WERI-Rb-1 (cell line): ENCODE data around the gene ZNF491.

ENCODE experiments used
- DNase-seq: peaks from one replicate; pipeline ENCODE4 v3.0.0-alpha.2; 2020
- H3K27ac ChIP-seq: fragments of 250-450 bp; sonication (Bioruptor Pico); 2 replicates; pipeline ENCODE4 v1.5.1; 2020; ENCODE audit warnings: mild to moderate bottlenecking, moderate library complexity
- H3K27me3 ChIP-seq: fragments of 250-450 bp; sonication (Bioruptor Pico); 2 replicates; pipeline ENCODE4 v1.5.1; 2021; ENCODE audit warnings: mild to moderate bottlenecking, low read depth, moderate library complexity; ENCODE audit not compliant: insufficient read depth, severe bottlenecking
- H3K36me3 ChIP-seq: fragments of 250-450 bp; sonication (Bioruptor Pico); 2 replicates; pipeline ENCODE4 v1.5.1; 2020; ENCODE audit warnings: mild to moderate bottlenecking, moderate library complexity
- H3K4me3 ChIP-seq: 2 replicates; pipeline ENCODE4 v1.5.1; 2011; ENCODE audit warnings: low read depth, mild to moderate bottlenecking, control low read depth, low read length
- H3K9me3 ChIP-seq: fragments of 250-450 bp; sonication (Bioruptor Pico); 2 replicates; pipeline ENCODE4 v1.5.1; 2021; ENCODE audit warnings: mild to moderate bottlenecking, moderate library complexity; ENCODE audit not compliant: severe bottlenecking
- CTCF ChIP-seq: IDR thresholded peaks from 2 replicates; pipeline ENCODE4 v1.5.1; 2011; ENCODE audit warnings: low read depth, mild to moderate bottlenecking, control low read depth, inconsistent platforms, low read length

Gene ZNF491

GRCh38 chr19:11798391-11799330 is at the start of gene ZNF491:
Gene ZNF491, plus strand, starts transcription at chr19:11798523. Its CDS starts 7,431 bp downstream, at chr19:11805954.
- DNase-seq: peak; percentile 99
- peak within 1 kb of the TSS; percentile 70 for H3K4me3 ChIP-seq
- no peaks in the 10 kb centered on the region; the same call in none of the 2 replicates for H3K36me3 ChIP-seq
- peaks cover 1% of the 10 kb centered on the region for H3K9me3 ChIP-seq
- peak; percentile 49 for TF ChIP-seq CTCF
- H3K27ac ChIP-seq: peak within 1 kb of the TSS; percentile 96
- no peaks in the 10 kb centered on the region for H3K27me3 ChIP-seq

- Histone ChIP-seq H3K4me3 (no peak overlapping the region), H3K27me3 (no peaks in the 10 kb centered on the region), H3K9me3 (peaks cover 12% of the 10 kb centered on the region), H3K36me3 (no peaks in the 10 kb centered on the region), H3K27ac (no peak overlapping the region)
- TF ChIP-seq CTCF: no peak
- DNase-seq: no peak
These were observed 48.6 kb upstream of the ZNF491 start for GRCh38 chr19:11749751-11750150.

- Histone ChIP-seq H3K9me3 (peaks cover 17% of the 10 kb centered on the region), H3K27ac (no peak overlapping the region), H3K4me3 (no peak overlapping the region), H3K36me3 (no peaks in the 10 kb centered on the region), H3K27me3 (no peaks in the 10 kb centered on the region)
- no peak for DNase-seq
- no peak for TF ChIP-seq CTCF
These were observed 46.0 kb upstream of the ZNF491 start for GRCh38 chr19:11752244-11752736.

- no peak for DNase-seq
These were observed 43.7 kb upstream of the ZNF491 start for GRCh38 chr19:11754663-11755062.

GRCh38 chr19:11756965-11757364 is 41.4 kb upstream of the ZNF491 start:
- H3K4me3 ChIP-seq: no peak overlapping the region
- H3K27me3 ChIP-seq: no peaks in the 10 kb centered on the region
- H3K36me3 ChIP-seq: no peaks in the 10 kb centered on the region
- no peak for DNase-seq
- no peak for TF ChIP-seq CTCF
- no peak overlapping the region for H3K27ac ChIP-seq
- H3K9me3 ChIP-seq: peaks cover 9% of the 10 kb centered on the region

More at GRCh38 chr19:11754663-11755062, 43.7 kb upstream of the ZNF491 start:
- Histone ChIP-seq H3K4me3 (no peak overlapping the region), H3K36me3 (no peaks in the 10 kb centered on the region), H3K27me3 (no peaks in the 10 kb centered on the region), H3K9me3 (peaks cover 11% of the 10 kb centered on the region), H3K27ac (no peak overlapping the region)
- no peak for TF ChIP-seq CTCF
